Thyroid gland (tissue), 4 donors: Measurements from ENCODE around the gene GUCY1A1.

Experiments
- POLR2A ChIP-seq, 2 donors: fragments of 450-650 bp; IDR thresholded peaks; one replicate each; pipeline ENCODE4 v1.6.1; 2017; ENCODE audit warnings: antibody characterized with exemption in 2 of 2, mild to moderate bottlenecking in 2 of 2, moderate library complexity in 1 of 2
- TF ChIP-seq, protein P1 (sequence below), 6 experiments: fragments of 200-600 bp in 3 of 6; fragments of 450-650 bp in 3 of 6; sonication (generic) in 3 of 6; IDR thresholded peaks; one replicate each; pipeline ENCODE4 v1.5.1; 2016 to 2019; ENCODE audit warnings: antibody characterized with exemption in 6 of 6, mild to moderate bottlenecking in 2 of 6, inconsistent platforms in 1 of 6, moderate library complexity in 1 of 6

DNA sequence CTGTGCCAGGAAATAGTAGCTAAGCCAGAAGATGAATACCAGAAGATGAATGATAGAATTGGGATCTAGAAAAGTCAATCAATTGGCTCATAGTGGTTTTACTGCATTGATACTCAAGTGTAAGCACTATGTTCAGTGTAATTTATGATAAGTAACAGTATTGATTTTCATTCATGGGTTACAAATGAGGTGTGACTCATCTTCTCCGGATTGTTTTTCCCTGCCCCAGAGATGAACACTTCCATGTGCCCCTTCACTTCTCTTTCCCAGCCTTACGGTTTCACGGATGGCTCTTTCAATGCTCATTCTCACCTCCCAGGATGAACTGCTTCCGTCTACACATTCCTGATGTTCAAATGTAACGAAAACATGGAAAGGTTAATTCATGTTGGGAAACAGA is 82.4 kb downstream of the GUCY1A1 start:
- TF ChIP-seq, protein P1, sequence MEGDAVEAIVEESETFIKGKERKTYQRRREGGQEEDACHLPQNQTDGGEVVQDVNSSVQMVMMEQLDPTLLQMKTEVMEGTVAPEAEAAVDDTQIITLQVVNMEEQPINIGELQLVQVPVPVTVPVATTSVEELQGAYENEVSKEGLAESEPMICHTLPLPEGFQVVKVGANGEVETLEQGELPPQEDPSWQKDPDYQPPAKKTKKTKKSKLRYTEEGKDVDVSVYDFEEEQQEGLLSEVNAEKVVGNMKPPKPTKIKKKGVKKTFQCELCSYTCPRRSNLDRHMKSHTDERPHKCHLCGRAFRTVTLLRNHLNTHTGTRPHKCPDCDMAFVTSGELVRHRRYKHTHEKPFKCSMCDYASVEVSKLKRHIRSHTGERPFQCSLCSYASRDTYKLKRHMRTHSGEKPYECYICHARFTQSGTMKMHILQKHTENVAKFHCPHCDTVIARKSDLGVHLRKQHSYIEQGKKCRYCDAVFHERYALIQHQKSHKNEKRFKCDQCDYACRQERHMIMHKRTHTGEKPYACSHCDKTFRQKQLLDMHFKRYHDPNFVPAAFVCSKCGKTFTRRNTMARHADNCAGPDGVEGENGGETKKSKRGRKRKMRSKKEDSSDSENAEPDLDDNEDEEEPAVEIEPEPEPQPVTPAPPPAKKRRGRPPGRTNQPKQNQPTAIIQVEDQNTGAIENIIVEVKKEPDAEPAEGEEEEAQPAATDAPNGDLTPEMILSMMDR (IDR thresholded peaks at IDR 0.05) = no peak
- TF ChIP-seq POLR2A (IDR thresholded peaks at IDR 0.05) = no peak
